Peyer's patch (tissue), 4 donors: ENCODE data around the gene RYR1. TPM values are rescaled to one million over a fixed set of nuclear protein-coding genes. Genes with fewer than 3 reads are reported as not detected.
"Not testable (repeated sequence)": the region's sequence is repeated elsewhere in the genome, so short reads cannot be mapped to it uniquely, and the experiment has no call there.

ENCODE experiments used
- DNase-seq, 3 donors: peaks; one replicate each; pipeline ENCODE4 v3.0.0-alpha.2; 2017 to 2019
- H3K27ac ChIP-seq, 4 donors: fragments of 200-600 bp; sonication (generic); one replicate each; pipeline ENCODE4 v1.5.1; 2016 to 2019
- H3K27me3 ChIP-seq, 2 donors: fragments of 200-600 bp; sonication (generic); one replicate each; pipeline ENCODE4 v1.5.1; 2019
- H3K36me3 ChIP-seq, 3 donors: fragments of 200-600 bp; sonication (generic); one replicate each; pipeline ENCODE4 v1.5.1; 2016 to 2019
- H3K4me1 ChIP-seq, 4 donors: fragments of 200-600 bp; sonication (generic); one replicate each; pipeline ENCODE4 v1.5.1; 2016 to 2019
- H3K4me3 ChIP-seq, 4 donors: fragments of 200-600 bp; sonication (generic); 1 replicate in 3 of 4; 2 replicates in 1 of 4; pipeline ENCODE4 v1.5.1; 2016 to 2019; ENCODE audit warnings: mild to moderate bottlenecking in 1 of 4
- H3K9me3 ChIP-seq, 4 donors: fragments of 200-600 bp; sonication (generic); one replicate each; pipeline ENCODE4 v1.5.1; 2016 to 2019; ENCODE audit warnings: mild to moderate bottlenecking in 1 of 4
- POLR2A ChIP-seq, 2 donors: fragments of 450-650 bp; IDR thresholded peaks; one replicate each; pipeline ENCODE4 v1.5.1; 2017; ENCODE audit warnings: antibody characterized with exemption in 2 of 2, mild to moderate bottlenecking in 2 of 2, moderate library complexity in 2 of 2
- total RNA-seq, 4 donors: library from RNA; depleted of rRNA; stranded (reverse); fragments of >200 nt; gene quantifications; one replicate each; pipeline ENCODE4 v1.1.0, GENCODE V29; 2016
- TF ChIP-seq, protein P1 (sequence below), 6 experiments: fragments of 450-650 bp in 4 of 6; fragments of 200-600 bp in 2 of 6; sonication (generic) in 1 of 6; IDR thresholded peaks; one replicate each; pipeline ENCODE4 v1.5.1; 2017 to 2019; ENCODE audit warnings: antibody characterized with exemption in 6 of 6, mild to moderate bottlenecking in 3 of 6, moderate library complexity in 1 of 6

The RYR1 gene
- total RNA-seq, 4 donors from 2014 or later, result 0.35 to 4.6 (median 3.4) TPM

DNA sequence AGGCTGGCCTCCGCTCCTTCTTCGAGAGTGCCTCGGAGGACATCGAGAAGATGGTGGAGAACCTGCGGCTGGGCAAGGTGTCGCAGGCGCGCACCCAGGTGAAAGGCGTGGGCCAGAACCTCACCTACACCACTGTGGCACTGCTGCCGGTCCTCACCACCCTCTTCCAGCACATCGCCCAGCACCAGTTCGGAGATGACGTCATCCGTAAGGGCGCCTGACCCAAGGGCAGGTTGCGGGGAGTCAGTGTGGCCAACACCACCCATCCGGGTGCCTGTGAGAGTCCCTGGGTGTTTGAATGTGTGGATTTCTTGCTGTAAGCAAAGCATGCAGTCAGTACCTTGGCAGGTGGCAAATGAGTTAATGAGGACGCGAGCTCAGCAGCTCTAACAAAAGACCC is 78.8 kb downstream of the RYR1 start:
- no peak for DNase-seq
- Histone ChIP-seq H3K27me3 (no peaks in the 10 kb centered on the region), H3K36me3 (no peaks in the 10 kb centered on the region), H3K4me1 (peaks cover 0 to 9% (median 0%) of the 10 kb centered on the region in 4 donors), H3K9me3 (no peaks in the 10 kb centered on the region), H3K27ac (no peak overlapping the region), H3K4me3 (no peak overlapping the region)
- TF ChIP-seq, protein P1, sequence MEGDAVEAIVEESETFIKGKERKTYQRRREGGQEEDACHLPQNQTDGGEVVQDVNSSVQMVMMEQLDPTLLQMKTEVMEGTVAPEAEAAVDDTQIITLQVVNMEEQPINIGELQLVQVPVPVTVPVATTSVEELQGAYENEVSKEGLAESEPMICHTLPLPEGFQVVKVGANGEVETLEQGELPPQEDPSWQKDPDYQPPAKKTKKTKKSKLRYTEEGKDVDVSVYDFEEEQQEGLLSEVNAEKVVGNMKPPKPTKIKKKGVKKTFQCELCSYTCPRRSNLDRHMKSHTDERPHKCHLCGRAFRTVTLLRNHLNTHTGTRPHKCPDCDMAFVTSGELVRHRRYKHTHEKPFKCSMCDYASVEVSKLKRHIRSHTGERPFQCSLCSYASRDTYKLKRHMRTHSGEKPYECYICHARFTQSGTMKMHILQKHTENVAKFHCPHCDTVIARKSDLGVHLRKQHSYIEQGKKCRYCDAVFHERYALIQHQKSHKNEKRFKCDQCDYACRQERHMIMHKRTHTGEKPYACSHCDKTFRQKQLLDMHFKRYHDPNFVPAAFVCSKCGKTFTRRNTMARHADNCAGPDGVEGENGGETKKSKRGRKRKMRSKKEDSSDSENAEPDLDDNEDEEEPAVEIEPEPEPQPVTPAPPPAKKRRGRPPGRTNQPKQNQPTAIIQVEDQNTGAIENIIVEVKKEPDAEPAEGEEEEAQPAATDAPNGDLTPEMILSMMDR (IDR thresholded peaks at IDR 0.05), result no peak
- TF ChIP-seq POLR2A (IDR thresholded peaks at IDR 0.05), result no peak

DNA sequence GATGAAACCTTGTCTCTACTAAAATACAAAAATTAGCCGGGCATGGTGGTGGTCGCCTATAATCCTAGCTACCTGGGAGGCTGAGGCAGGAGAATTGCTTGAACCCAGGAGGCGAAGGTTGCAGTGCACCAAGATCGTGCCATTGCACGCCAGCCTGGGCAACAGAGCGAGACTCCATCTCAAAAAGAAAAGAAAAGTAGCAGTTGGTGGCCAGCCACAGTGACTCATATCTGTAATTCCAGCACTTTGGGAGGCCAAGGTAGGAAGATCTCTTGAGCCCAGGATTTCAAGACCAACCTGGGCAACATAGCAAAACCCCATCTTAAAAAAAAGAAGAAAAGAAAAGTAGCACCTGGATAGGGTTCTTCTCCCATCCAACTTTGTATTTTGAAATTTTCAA is 79.7 kb downstream of the RYR1 start:
- not testable (repeated sequence) for H3K27ac ChIP-seq, H3K4me3 ChIP-seq, H3K36me3 ChIP-seq, H3K27me3 ChIP-seq, DNase-seq, H3K4me1 ChIP-seq, H3K9me3 ChIP-seq

DNA sequence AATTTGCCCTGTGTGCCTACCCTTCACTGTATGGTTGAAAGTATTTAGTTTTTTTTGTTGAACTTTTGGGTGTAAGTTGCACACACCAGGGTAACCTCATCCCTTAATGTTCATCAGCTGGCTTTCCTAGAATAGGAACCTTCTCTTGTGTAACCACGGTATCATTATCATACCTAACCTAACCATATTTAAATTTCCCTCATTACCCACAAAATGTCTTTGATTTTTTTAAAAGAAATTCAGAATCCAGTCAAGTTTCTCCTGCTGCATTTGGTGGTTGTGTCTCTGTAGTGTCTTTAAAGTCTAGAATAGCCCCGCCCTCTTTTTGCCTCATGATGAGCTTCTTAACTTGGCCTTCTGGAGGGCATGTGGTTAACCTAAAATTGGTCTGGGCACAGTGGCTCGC is 80.3 kb downstream of the RYR1 start:
- Histone ChIP-seq H3K4me3 (no peak overlapping the region), H3K27ac (no peak overlapping the region), H3K9me3 (no peaks in the 10 kb centered on the region), H3K36me3 (no peaks in the 10 kb centered on the region), H3K4me1 (peaks cover 0 to 9% (median 0%) of the 10 kb centered on the region in 4 donors), H3K27me3 (no peaks in the 10 kb centered on the region)
- DNase-seq, result no peak
- TF ChIP-seq POLR2A (IDR thresholded peaks at IDR 0.05), result no peak
- TF ChIP-seq, protein P1 (IDR thresholded peaks at IDR 0.05), result no peak

DNA sequence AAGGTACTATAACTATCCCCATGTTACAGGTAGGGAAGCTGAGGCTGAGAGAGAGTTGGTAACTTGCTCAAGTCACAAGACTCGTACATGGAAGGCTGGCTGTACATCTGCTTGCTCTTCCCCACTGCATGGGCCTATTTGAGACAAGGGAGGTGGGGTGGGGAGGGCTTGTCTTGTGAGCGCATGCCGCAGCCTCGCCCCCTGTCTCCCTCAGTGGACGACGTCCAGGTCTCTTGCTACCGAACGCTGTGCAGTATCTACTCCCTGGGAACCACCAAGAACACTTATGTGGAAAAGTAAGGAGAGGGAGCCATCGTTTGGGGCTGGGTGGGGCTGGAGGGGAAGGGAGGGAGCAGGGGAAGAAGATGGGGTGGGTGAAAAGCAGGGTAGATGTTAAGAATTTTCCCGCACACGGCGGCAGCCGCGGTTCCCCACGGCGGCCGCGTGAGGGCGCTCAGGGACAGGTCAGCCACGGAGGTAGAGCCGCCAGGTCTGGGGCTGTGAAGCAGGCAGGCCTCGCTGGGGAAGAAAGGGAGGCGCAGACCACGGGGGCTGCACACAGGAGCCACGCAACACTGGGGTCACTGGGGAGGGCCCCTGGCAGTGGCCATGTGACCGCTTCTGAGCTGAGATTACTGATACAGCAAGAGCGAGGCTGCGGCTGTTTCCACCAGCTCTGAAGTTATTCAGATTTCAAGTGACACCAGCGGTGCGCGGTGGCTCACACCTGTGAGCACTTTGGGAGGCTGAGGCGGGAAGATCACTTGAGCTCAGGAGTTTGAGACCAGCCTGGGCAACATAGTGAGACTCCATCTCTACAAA is 81.5 kb downstream of the RYR1 start:
- no peak overlapping the region for H3K27ac ChIP-seq
- H3K4me1 ChIP-seq, result peaks cover 0 to 9% (median 0%) of the 10 kb centered on the region in 4 donors
- DNase-seq, result peak; percentile 68 to 83 (median 80)
- H3K9me3 ChIP-seq, result no peaks in the 10 kb centered on the region
- H3K36me3 ChIP-seq, result no peaks in the 10 kb centered on the region
- no peak overlapping the region for H3K4me3 ChIP-seq
- TF ChIP-seq, protein P1 (IDR thresholded peaks at IDR 0.05), result peak; percentile 67 to 90 (median 76)
- TF ChIP-seq POLR2A (IDR thresholded peaks at IDR 0.05), result no peak
- H3K27me3 ChIP-seq, result no peaks in the 10 kb centered on the region

DNA sequence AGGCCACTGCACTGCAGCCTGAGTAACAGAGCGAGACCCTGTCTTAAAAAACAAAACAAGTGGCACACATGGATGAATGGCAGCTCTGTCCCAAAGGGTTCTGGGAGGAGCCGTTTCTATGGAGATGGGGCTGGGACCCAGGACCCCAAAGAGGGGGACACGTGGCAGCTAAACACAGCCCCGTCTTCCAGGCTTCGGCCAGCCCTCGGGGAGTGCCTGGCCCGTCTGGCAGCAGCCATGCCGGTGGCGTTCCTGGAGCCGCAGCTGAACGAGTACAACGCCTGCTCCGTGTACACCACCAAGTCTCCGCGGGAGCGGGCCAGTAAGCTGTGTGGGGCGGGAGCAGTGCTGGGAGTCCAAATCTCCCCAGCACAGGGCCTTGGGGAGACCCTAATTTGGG is 82.4 kb downstream of the RYR1 start:
- H3K27me3 ChIP-seq, result no peaks in the 10 kb centered on the region
- no peak for DNase-seq
- no peak for TF ChIP-seq POLR2A (IDR thresholded peaks at IDR 0.05)
- TF ChIP-seq, protein P1 (IDR thresholded peaks at IDR 0.05), result no peak

DNA sequence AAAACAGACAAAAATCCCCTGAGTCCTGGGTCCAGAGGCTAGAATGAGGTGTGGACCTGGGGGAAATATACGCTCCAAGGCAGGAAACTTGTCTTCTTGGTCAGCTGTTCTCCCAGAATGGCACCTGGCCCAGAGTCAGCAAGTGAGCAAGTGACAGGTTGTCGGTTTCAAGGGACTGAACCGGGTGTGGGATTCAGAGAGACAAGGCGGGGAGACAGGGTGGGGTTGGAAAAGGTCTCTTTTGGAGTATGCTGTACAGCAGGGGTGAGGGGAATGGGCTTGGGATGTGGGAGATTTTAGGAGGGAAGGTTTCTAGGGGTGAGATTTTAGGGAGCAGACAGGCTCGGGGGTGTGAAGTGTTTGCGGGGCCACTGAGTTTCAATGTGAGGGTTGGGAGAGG is 83.3 kb downstream of the RYR1 start:
- no peak for TF ChIP-seq POLR2A (IDR thresholded peaks at IDR 0.05)
- TF ChIP-seq, protein P1 (IDR thresholded peaks at IDR 0.05), result no peak
- Histone ChIP-seq H3K4me1 (peaks cover 0 to 9% (median 0%) of the 10 kb centered on the region in 4 donors), H3K27me3 (no peaks in the 10 kb centered on the region), H3K9me3 (no peaks in the 10 kb centered on the region), H3K27ac (no peak overlapping the region), H3K36me3 (no peaks in the 10 kb centered on the region), H3K4me3 (no peak overlapping the region)
- no peak for DNase-seq

More for the DNA sequence above, 82.4 kb downstream of the RYR1 start:
- no peaks in the 10 kb centered on the region for H3K9me3 ChIP-seq
- H3K4me3 ChIP-seq, result no peak overlapping the region
- no peaks in the 10 kb centered on the region for H3K36me3 ChIP-seq
- peaks cover 0 to 9% (median 0%) of the 10 kb centered on the region in 4 donors for H3K4me1 ChIP-seq
- H3K27ac ChIP-seq, result no peak overlapping the region
